ENCODE results near the gene HAND2. TPM values are rescaled to one million over a fixed set of nuclear protein-coding genes. Genes with fewer than 3 reads are reported as not detected.

Gene HAND2
- total RNA-seq, 1 donor from 2014 or later, result not detected

DNA sequence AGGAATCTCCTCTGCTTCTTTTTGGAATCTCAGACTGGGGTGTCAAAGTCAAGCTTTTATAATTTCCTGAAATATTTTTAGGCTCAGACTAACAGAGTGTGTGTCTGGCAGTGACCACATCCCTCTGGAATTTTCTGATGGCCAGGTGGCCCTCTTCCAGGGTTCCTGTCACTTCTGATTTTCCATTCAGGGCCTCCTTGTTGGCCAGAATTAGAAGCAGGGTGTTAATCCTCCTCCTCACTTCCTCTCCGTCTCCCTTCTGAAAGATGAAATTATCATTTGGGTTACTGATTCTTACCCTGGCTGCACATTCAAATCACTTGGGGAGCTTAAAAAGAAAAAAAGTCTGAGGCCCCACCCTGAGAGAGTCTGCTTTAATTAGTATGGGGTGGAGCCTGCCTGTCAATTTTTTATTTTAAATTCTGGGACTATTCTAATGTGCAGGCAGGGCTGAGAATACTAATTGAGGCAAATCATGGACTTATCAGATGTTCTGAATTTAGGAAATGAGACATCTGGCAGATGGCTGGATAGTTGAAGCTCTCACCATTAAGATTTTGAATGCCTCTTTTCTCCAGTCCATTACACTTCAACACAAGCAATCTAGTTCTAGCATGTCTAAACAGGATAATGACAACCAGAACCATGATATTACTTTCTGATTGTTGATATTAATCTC is 43.2 kb downstream of the HAND2 start:
- no peaks in the 10 kb centered on the region for H3K36me3 Mint-ChIP-seq (ENCODE audit: unreplicated experiment)
- H3K4me1 Mint-ChIP-seq (ENCODE audit: low read depth, unreplicated experiment), result no peaks in the 10 kb centered on the region
- TF ChIP-seq, protein P1, sequence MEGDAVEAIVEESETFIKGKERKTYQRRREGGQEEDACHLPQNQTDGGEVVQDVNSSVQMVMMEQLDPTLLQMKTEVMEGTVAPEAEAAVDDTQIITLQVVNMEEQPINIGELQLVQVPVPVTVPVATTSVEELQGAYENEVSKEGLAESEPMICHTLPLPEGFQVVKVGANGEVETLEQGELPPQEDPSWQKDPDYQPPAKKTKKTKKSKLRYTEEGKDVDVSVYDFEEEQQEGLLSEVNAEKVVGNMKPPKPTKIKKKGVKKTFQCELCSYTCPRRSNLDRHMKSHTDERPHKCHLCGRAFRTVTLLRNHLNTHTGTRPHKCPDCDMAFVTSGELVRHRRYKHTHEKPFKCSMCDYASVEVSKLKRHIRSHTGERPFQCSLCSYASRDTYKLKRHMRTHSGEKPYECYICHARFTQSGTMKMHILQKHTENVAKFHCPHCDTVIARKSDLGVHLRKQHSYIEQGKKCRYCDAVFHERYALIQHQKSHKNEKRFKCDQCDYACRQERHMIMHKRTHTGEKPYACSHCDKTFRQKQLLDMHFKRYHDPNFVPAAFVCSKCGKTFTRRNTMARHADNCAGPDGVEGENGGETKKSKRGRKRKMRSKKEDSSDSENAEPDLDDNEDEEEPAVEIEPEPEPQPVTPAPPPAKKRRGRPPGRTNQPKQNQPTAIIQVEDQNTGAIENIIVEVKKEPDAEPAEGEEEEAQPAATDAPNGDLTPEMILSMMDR (IDR thresholded peaks at IDR 0.05; ENCODE audit: partially characterized antibody, unreplicated experiment), result no peak
- no peaks in the 10 kb centered on the region for H3K9me3 Mint-ChIP-seq (ENCODE audit: unreplicated experiment)
- no peak overlapping the region for H3K27ac Mint-ChIP-seq (ENCODE audit: unreplicated experiment)
- H3K27me3 Mint-ChIP-seq (ENCODE audit: unreplicated experiment), result no peaks in the 10 kb centered on the region
- H3K4me3 Mint-ChIP-seq (ENCODE audit: unreplicated experiment), result no peak overlapping the region
- no peak for DNase-seq

DNA sequence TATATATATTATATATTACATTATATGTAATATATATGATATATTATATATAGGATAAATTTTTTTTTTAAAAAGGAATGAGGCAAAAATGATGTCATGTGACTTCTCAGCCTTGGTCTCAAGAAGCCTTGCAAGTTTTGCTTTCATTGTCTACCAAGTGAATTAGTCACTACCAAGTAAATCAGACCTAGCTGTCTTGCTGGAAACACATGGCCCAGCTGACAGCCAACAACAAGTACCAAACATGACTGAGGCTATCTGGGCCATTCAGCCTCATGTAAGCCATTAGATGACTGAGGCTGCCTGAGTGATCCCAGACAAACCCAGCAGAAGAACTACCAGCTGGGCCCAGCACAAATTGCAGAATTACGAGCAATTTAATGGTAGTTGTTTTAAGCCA is 44.9 kb downstream of the HAND2 start:
- Mint-ChIP-seq H3K36me3 (ENCODE audit: unreplicated experiment) (no peaks in the 10 kb centered on the region), H3K4me1 (ENCODE audit: low read depth, unreplicated experiment) (no peaks in the 10 kb centered on the region), H3K9me3 (ENCODE audit: unreplicated experiment) (no peaks in the 10 kb centered on the region), H3K4me3 (ENCODE audit: unreplicated experiment) (no peak overlapping the region), H3K27me3 (ENCODE audit: unreplicated experiment) (no peaks in the 10 kb centered on the region), H3K27ac (ENCODE audit: unreplicated experiment) (no peak overlapping the region)
- no peak for DNase-seq
- TF ChIP-seq, protein P1 (IDR thresholded peaks at IDR 0.05; ENCODE audit: partially characterized antibody, unreplicated experiment), result no peak

DNA sequence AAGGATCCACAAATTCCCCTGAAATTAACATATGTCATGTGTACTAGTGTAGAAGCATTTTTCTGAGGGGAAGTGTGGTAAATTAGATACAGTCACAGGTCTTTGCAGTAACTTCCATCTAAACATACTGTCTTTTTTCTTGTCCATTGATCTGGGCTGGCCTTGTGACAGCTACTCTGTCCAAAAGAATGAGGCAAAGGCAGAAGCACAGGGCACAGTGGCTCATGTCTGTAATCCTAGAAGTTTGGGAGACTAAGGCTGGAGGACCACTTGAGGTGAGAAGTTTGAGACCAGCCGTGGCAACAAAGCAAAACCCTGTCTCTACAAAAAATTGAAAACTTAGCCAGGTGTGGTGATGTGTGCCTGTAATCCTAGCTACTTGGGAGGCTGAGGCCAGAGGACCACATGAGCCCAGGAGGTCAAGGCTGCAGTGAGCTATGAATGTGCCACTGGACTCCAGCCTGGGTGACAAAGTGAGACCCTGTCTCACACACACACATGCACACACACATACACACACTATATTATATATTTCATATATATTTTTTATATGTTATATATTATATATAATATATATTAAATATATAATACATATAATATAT is 47.6 kb downstream of the HAND2 start:
- DNase-seq, result no peak
- Mint-ChIP-seq H3K36me3 (ENCODE audit: unreplicated experiment) (no peaks in the 10 kb centered on the region), H3K27ac (ENCODE audit: unreplicated experiment) (no peak overlapping the region), H3K9me3 (ENCODE audit: unreplicated experiment) (no peaks in the 10 kb centered on the region), H3K4me1 (ENCODE audit: low read depth, unreplicated experiment) (peaks cover 6% of the 10 kb centered on the region), H3K4me3 (ENCODE audit: unreplicated experiment) (no peak overlapping the region), H3K27me3 (ENCODE audit: unreplicated experiment) (no peaks in the 10 kb centered on the region)
- TF ChIP-seq, protein P1 (IDR thresholded peaks at IDR 0.05; ENCODE audit: partially characterized antibody, unreplicated experiment), result no peak

DNA sequence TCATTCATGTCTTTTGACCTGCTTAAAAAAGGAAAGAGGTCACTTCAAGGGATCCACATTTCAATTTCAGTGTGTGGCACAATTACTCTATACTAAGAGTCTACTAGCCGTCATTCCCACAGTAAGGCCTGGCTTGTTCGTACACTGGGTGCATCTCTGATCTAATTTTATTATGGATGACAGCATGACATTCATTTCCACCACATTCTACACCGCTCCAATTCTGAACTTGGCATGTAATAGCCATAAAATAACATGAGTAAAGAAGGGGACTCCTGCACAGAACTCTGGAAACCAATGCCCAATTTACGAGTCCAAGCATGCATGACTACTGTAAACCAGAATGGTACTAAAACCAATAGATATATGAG is 51.1 kb downstream of the HAND2 start:
- Mint-ChIP-seq H3K4me3 (ENCODE audit: unreplicated experiment) (no peak overlapping the region), H3K27me3 (ENCODE audit: unreplicated experiment) (no peaks in the 10 kb centered on the region), H3K9me3 (ENCODE audit: unreplicated experiment) (no peaks in the 10 kb centered on the region), H3K4me1 (ENCODE audit: low read depth, unreplicated experiment) (peaks cover 6% of the 10 kb centered on the region), H3K36me3 (ENCODE audit: unreplicated experiment) (no peaks in the 10 kb centered on the region), H3K27ac (ENCODE audit: unreplicated experiment) (no peak overlapping the region)
- DNase-seq, result no peak
- TF ChIP-seq, protein P1 (IDR thresholded peaks at IDR 0.05; ENCODE audit: partially characterized antibody, unreplicated experiment), result no peak

DNA sequence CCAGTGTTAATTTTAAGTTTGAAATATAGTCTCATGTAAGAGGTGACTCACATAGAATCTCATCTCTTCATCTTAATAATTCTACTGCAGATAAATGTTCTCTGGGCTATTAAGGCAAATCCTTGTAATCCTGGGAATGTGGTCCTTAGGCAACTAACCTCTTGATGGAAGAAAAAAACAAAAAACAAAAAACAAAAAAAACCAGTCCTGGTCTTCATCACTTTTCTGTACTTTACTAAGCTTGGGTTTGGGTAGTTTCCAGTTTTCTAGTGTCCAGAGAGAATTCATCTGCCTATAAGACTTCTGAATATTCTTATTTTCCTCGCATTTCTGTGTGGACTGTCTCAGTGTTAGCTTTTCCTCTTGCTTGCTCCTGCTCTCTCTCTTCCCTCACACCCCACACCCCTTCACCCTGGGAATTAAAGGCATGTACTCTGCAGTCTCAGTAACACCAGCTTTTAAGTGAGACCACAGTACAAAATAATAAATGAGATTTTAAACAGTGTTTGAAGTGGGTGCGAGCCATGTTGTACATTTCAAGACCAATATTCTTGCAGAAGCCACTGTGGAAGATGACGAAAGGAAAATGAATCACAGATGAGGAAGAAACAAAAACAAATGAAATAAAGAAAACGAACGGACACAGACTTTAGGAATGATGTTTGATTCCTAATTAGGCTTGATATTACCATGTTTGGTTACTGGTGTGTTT is 51.7 kb downstream of the HAND2 start:
- Mint-ChIP-seq H3K27me3 (ENCODE audit: unreplicated experiment) (no peaks in the 10 kb centered on the region), H3K9me3 (ENCODE audit: unreplicated experiment) (no peaks in the 10 kb centered on the region), H3K27ac (ENCODE audit: unreplicated experiment) (no peak overlapping the region), H3K36me3 (ENCODE audit: unreplicated experiment) (no peaks in the 10 kb centered on the region), H3K4me1 (ENCODE audit: low read depth, unreplicated experiment) (peaks cover 6% of the 10 kb centered on the region), H3K4me3 (ENCODE audit: unreplicated experiment) (no peak overlapping the region)
- TF ChIP-seq, protein P1 (IDR thresholded peaks at IDR 0.05; ENCODE audit: partially characterized antibody, unreplicated experiment), result no peak
- no peak for DNase-seq
